Gastrocnemius medialis (tissue), 4 donors: ENCODE data around the gene MPZL3.

Experiments used
- CTCF ChIP-seq, 5 experiments: fragments of 450-650 bp in 3 of 5; fragments of 200-600 bp in 2 of 5; sonication (generic) in 2 of 5; IDR thresholded peaks in 4 of 5; conservative IDR thresholded peaks in 1 of 5; 1 replicate in 4 of 5; 2 replicates in 1 of 5; pipeline ENCODE4 v1.5.1; 2016 to 2019; ENCODE audit warnings: antibody characterized with exemption in 5 of 5, mild to moderate bottlenecking in 3 of 5, moderate library complexity in 3 of 5
- POLR2A ChIP-seq, 2 donors: fragments of 450-650 bp; IDR thresholded peaks; one replicate each; pipeline ENCODE4 v1.6.1; 2017; ENCODE audit warnings: antibody characterized with exemption in 2 of 2, mild to moderate bottlenecking in 2 of 2, moderate library complexity in 2 of 2

GRCh38 chr11:118233377-118233776 is 18.8 kb downstream of the MPZL3 start:
- no peak for TF ChIP-seq CTCF (IDR thresholded peaks at IDR 0.05 in 4 of 5, conservative IDR thresholded peaks at IDR 0.05 in 1 of 5)
- TF ChIP-seq POLR2A (IDR thresholded peaks at IDR 0.05): no peak
